ENCODE measurements around the gene PIK3CB. TPM values are rescaled to one million over a fixed set of nuclear protein-coding genes. Genes with fewer than 3 reads are reported as not detected.
A peak's percentile ranks its signal among the peaks of the same experiment; 100 is the strongest.
"Not testable (repeated sequence)": the region's sequence is repeated elsewhere in the genome, so short reads cannot be mapped to it uniquely, and the experiment has no call there.

PIK3CB gene
- polyA plus RNA-seq, 3 donors: 32.0 to 33.1 (median 32.5) TPM

- no peak for DNase-seq (ENCODE audit: low read depth in 3 of 3, low spot score in 2 of 3)
These were observed 145.8 kb downstream of the PIK3CB start for GRCh38 chr3:138688871-138689299.

- DNase-seq (ENCODE audit: low read depth in 3 of 3, low spot score in 2 of 3): no peak
These were observed 147.5 kb downstream of the PIK3CB start for GRCh38 chr3:138687236-138687635.

GRCh38 chr3:138686771-138687221 is 147.9 kb downstream of the PIK3CB start:
- DNase-seq (ENCODE audit: low read depth in 3 of 3, low spot score in 2 of 3): no peak

- no peak for DNase-seq (ENCODE audit: low read depth in 3 of 3, low spot score in 2 of 3)
These were observed 150.3 kb downstream of the PIK3CB start for GRCh38 chr3:138684396-138684795.

GRCh38 chr3:138682648-138683047 is 152.1 kb downstream of the PIK3CB start:
- DNase-seq (ENCODE audit: low read depth in 3 of 3, low spot score in 2 of 3): no peak

GRCh38 chr3:138681463-138682220 is 153.1 kb downstream of the PIK3CB start:
- DNase-seq (ENCODE audit: low read depth in 3 of 3, low spot score in 2 of 3): peak in 1 of 3 donors; percentile 9

GRCh38 chr3:138680974-138681373 is 153.8 kb downstream of the PIK3CB start:
- DNase-seq (ENCODE audit: low read depth in 3 of 3, low spot score in 2 of 3): not testable (repeated sequence)

- no peak for DNase-seq (ENCODE audit: low read depth in 3 of 3, low spot score in 2 of 3)
These were observed 155.8 kb downstream of the PIK3CB start for GRCh38 chr3:138678874-138679392.

GRCh38 chr3:138678086-138678485 is 156.6 kb downstream of the PIK3CB start:
- DNase-seq (ENCODE audit: low read depth in 3 of 3, low spot score in 2 of 3): no peak

- no peak for DNase-seq (ENCODE audit: low read depth in 3 of 3, low spot score in 2 of 3)
These were observed 159.3 kb downstream of the PIK3CB start for GRCh38 chr3:138675393-138675792.

- no peak for DNase-seq (ENCODE audit: low read depth in 3 of 3, low spot score in 2 of 3)
These were observed 160.8 kb downstream of the PIK3CB start for GRCh38 chr3:138673641-138674530.

GRCh38 chr3:138670407-138670806 is 164.3 kb downstream of the PIK3CB start:
- DNase-seq (ENCODE audit: low read depth in 3 of 3, low spot score in 2 of 3): no peak

GRCh38 chr3:138668107-138668506 is 166.6 kb downstream of the PIK3CB start:
- DNase-seq (ENCODE audit: low read depth in 3 of 3, low spot score in 2 of 3): no peak

- no peak for DNase-seq (ENCODE audit: low read depth in 3 of 3, low spot score in 2 of 3)
These were observed 177.2 kb downstream of the PIK3CB start for GRCh38 chr3:138657508-138657907.

GRCh38 chr3:138653567-138653966 is 181.2 kb downstream of the PIK3CB start:
- no peak for DNase-seq (ENCODE audit: low read depth in 3 of 3, low spot score in 2 of 3)

GRCh38 chr3:138649134-138649533 is 185.6 kb downstream of the PIK3CB start:
- DNase-seq (ENCODE audit: low read depth in 3 of 3, low spot score in 2 of 3): no peak

- DNase-seq (ENCODE audit: low read depth in 3 of 3, low spot score in 2 of 3): no peak
These were observed 188.2 kb downstream of the PIK3CB start for GRCh38 chr3:138646513-138646912.

- no peak for DNase-seq (ENCODE audit: low read depth in 3 of 3, low spot score in 2 of 3)
These were observed 188.7 kb downstream of the PIK3CB start for GRCh38 chr3:138646008-138646407.

GRCh38 chr3:138642927-138643253 is 191.8 kb downstream of the PIK3CB start:
- DNase-seq (ENCODE audit: low read depth in 3 of 3, low spot score in 2 of 3): no peak

- no peak for DNase-seq (ENCODE audit: low read depth in 3 of 3, low spot score in 2 of 3)
These were observed 192.4 kb downstream of the PIK3CB start for GRCh38 chr3:138642226-138642926.

GRCh38 chr3:138640537-138640936 is 194.2 kb downstream of the PIK3CB start:
- DNase-seq (ENCODE audit: low read depth in 3 of 3, low spot score in 2 of 3): no peak

All from right renal cortex interstitium (tissue), 3 donors.